ENCODE data around the gene CFAP97D2. TPM values are rescaled to one million over a fixed set of nuclear protein-coding genes. Genes with fewer than 3 reads are reported as not detected.
"Not testable (repeated sequence)": the region's sequence is repeated elsewhere in the genome, so short reads cannot be mapped to it uniquely, and the experiment has no call there.

CFAP97D2 gene
- total and polyA plus RNA-seq, 2 experiments from 2014 or later = not detected

GRCh38 chr13:114196629-114197028, 17.6 kb downstream of the CFAP97D2 start:
- no peak overlapping the region for H3K27ac ChIP-seq
- H3K4me1 ChIP-seq (ENCODE audit: insufficient read depth) = no peaks in the 10 kb centered on the region
- no peaks in the 10 kb centered on the region for H3K9me2 ChIP-seq (replicated peaks; ENCODE audit: insufficient read depth)
- no peak overlapping the region for H3K4me2 ChIP-seq
- H3K36me3 ChIP-seq (replicated peaks; ENCODE audit: insufficient read depth, low read depth) = no peaks in the 10 kb centered on the region
- no peaks in the 10 kb centered on the region for H4K20me1 ChIP-seq (ENCODE audit: insufficient read depth, poor library complexity, severe bottlenecking)
- H3K27me3 ChIP-seq = no peaks in the 10 kb centered on the region
- H3K4me3 ChIP-seq = no peak overlapping the region
- 76% methylated on average over 5 of the region's 5 CpGs for WGBS (ENCODE audit: low lambda C conversion rate, missing lambda C conversion rate)
- no peaks in the 10 kb centered on the region for H3K79me2 ChIP-seq
- no peak for DNase-seq (ENCODE audit: low spot score)
- H2AFZ ChIP-seq = no peak overlapping the region
- no peak for TF ChIP-seq CTCF (IDR thresholded peaks at IDR 0.05; ENCODE audit: poor library complexity)
- TF ChIP-seq EZH2 (IDR thresholded peaks at IDR 0.05; ENCODE audit: borderline replicate concordance) = no peak
- no peak for TF ChIP-seq EZH2phosphoT487 (IDR thresholded peaks at IDR 0.05; ENCODE audit: low read depth, severe bottlenecking, unreplicated experiment)
- no peaks in the 10 kb centered on the region for H3K9me3 ChIP-seq (ENCODE audit: low read depth)

GRCh38 chr13:114198556-114198955, 19.5 kb downstream of the CFAP97D2 start:
- Histone ChIP-seq H3K4me3 (no peak overlapping the region), H3K27me3 (no peaks in the 10 kb centered on the region), H4K20me1 (ENCODE audit: insufficient read depth, poor library complexity, severe bottlenecking) (no peaks in the 10 kb centered on the region), H3K4me2 (no peak overlapping the region), H3K9me3 (ENCODE audit: low read depth) (no peaks in the 10 kb centered on the region), H3K36me3 (replicated peaks; ENCODE audit: insufficient read depth, low read depth) (no peaks in the 10 kb centered on the region), H3K79me2 (no peaks in the 10 kb centered on the region), H2AFZ (no peak overlapping the region), H3K27ac (no peak overlapping the region), H3K4me1 (ENCODE audit: insufficient read depth) (no peaks in the 10 kb centered on the region), H3K9me2 (replicated peaks; ENCODE audit: insufficient read depth) (no peaks in the 10 kb centered on the region)
- no peak for TF ChIP-seq EZH2 (IDR thresholded peaks at IDR 0.05; ENCODE audit: borderline replicate concordance)
- 97% methylated on average over 15 of the region's 47 CpGs for WGBS (ENCODE audit: low lambda C conversion rate, missing lambda C conversion rate)
- no peak for DNase-seq (ENCODE audit: low spot score)

GRCh38 chr13:114199526-114199925, 20.5 kb downstream of the CFAP97D2 start:
- not testable (repeated sequence) for H4K20me1 ChIP-seq (ENCODE audit: insufficient read depth, poor library complexity, severe bottlenecking); H2AFZ ChIP-seq; H3K9me2 ChIP-seq (replicated peaks; ENCODE audit: insufficient read depth); H3K4me1 ChIP-seq (ENCODE audit: insufficient read depth); H3K36me3 ChIP-seq (replicated peaks; ENCODE audit: insufficient read depth, low read depth); H3K4me3 ChIP-seq; H3K27ac ChIP-seq; H3K4me2 ChIP-seq; DNase-seq (ENCODE audit: low spot score); H3K79me2 ChIP-seq; H3K9me3 ChIP-seq (ENCODE audit: low read depth); H3K27me3 ChIP-seq
- no CpG with 5 or more reads among the region's 75 CpGs for WGBS (ENCODE audit: low lambda C conversion rate, missing lambda C conversion rate)

GRCh38 chr13:114199954-114200353, 20.9 kb downstream of the CFAP97D2 start:
- no peak overlapping the region for H3K27ac ChIP-seq
- no peaks in the 10 kb centered on the region for H4K20me1 ChIP-seq (ENCODE audit: insufficient read depth, poor library complexity, severe bottlenecking)
- 98% methylated on average over 18 of the region's 42 CpGs for whole genome bisulfite sequencing (ENCODE audit: low lambda C conversion rate, missing lambda C conversion rate)
- TF ChIP-seq EZH2phosphoT487 (IDR thresholded peaks at IDR 0.05; ENCODE audit: low read depth, severe bottlenecking, unreplicated experiment) (no peak), EZH2 (IDR thresholded peaks at IDR 0.05; ENCODE audit: borderline replicate concordance) (no peak), CTCF (IDR thresholded peaks at IDR 0.05; ENCODE audit: poor library complexity) (no peak)
- no peak overlapping the region for H3K4me2 ChIP-seq
- H3K9me3 ChIP-seq (ENCODE audit: low read depth) = no peaks in the 10 kb centered on the region
- H2AFZ ChIP-seq = no peak overlapping the region
- no peak for DNase-seq (ENCODE audit: low spot score)
- H3K27me3 ChIP-seq = no peaks in the 10 kb centered on the region
- H3K4me3 ChIP-seq = no peak overlapping the region
- no peaks in the 10 kb centered on the region for H3K9me2 ChIP-seq (replicated peaks; ENCODE audit: insufficient read depth)
- no peaks in the 10 kb centered on the region for H3K79me2 ChIP-seq
- no peaks in the 10 kb centered on the region for H3K4me1 ChIP-seq (ENCODE audit: insufficient read depth)
- no peaks in the 10 kb centered on the region for H3K36me3 ChIP-seq (replicated peaks; ENCODE audit: insufficient read depth, low read depth)
